Transverse colon (tissue), 4 donors: ENCODE data around the gene DPPA4.

ENCODE experiments used
- CTCF ChIP-seq, 5 experiments: fragments of 200-600 bp in 3 of 5; fragments of 450-650 bp in 2 of 5; sonication (generic) in 3 of 5; IDR thresholded peaks; 1 replicate in 2 of 5; 2 replicates in 3 of 5; pipeline ENCODE4 v1.5.1; 2016 to 2017; ENCODE audit warnings: antibody characterized with exemption in 5 of 5, inconsistent platforms in 3 of 5, mild to moderate bottlenecking in 2 of 5, moderate library complexity in 1 of 5
- POLR2AphosphoS5 ChIP-seq, 3 donors: sonication (generic); formaldehyde crosslinking; IDR thresholded peaks; one replicate each; pipeline ENCODE4 v1.6.1; 2016; ENCODE audit warnings: antibody characterized with exemption in 3 of 3

- TF ChIP-seq CTCF (IDR thresholded peaks at IDR 0.05) (no peak), POLR2AphosphoS5 (IDR thresholded peaks at IDR 0.05) (no peak)
Observed at GRCh38 chr3:109328202-109328601, 9.1 kb downstream of the DPPA4 start.
